ENCODE measurements around the gene LMF1.

- no peak for TF ChIP-seq SNRNP70 (IDR thresholded peaks at IDR 0.05; ENCODE audit: low read depth, low read length)
- TF ChIP-seq ZNF354B (CRISPR knock-in tag; IDR thresholded peaks at IDR 0.05), result no peak
- no peak for TF ChIP-seq POLR2A (IDR thresholded peaks at IDR 0.05; ENCODE audit: insufficient read depth in 1 of 2, low read depth in 2 of 2, low read length in 2 of 2)
- no peak for TF ChIP-seq ZNF780A (CRISPR knock-in tag; IDR thresholded peaks at IDR 0.05)
- no peak for TF ChIP-seq KLF9 (CRISPR knock-in tag; IDR thresholded peaks at IDR 0.05; ENCODE audit: low read depth)
- TF ChIP-seq, protein P1, sequence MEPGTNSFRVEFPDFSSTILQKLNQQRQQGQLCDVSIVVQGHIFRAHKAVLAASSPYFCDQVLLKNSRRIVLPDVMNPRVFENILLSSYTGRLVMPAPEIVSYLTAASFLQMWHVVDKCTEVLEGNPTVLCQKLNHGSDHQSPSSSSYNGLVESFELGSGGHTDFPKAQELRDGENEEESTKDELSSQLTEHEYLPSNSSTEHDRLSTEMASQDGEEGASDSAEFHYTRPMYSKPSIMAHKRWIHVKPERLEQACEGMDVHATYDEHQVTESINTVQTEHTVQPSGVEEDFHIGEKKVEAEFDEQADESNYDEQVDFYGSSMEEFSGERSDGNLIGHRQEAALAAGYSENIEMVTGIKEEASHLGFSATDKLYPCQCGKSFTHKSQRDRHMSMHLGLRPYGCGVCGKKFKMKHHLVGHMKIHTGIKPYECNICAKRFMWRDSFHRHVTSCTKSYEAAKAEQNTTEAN (CRISPR knock-in tag; conservative IDR thresholded peaks at IDR 0.05), result no peak
- TF ChIP-seq, protein P2, sequence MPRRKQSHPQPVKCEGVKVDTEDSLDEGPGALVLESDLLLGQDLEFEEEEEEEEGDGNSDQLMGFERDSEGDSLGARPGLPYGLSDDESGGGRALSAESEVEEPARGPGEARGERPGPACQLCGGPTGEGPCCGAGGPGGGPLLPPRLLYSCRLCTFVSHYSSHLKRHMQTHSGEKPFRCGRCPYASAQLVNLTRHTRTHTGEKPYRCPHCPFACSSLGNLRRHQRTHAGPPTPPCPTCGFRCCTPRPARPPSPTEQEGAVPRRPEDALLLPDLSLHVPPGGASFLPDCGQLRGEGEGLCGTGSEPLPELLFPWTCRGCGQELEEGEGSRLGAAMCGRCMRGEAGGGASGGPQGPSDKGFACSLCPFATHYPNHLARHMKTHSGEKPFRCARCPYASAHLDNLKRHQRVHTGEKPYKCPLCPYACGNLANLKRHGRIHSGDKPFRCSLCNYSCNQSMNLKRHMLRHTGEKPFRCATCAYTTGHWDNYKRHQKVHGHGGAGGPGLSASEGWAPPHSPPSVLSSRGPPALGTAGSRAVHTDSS (CRISPR knock-in tag; conservative IDR thresholded peaks at IDR 0.05), result no peak
These were observed 40.7 kb downstream of the LMF1 start for GRCh38 chr16:930076-930475.

Measured in HepG2 (cell line).